DND-41 (cell line): ENCODE data around the gene RFXAP.

Experiments
- ATAC-seq: fragments of 200-7000 bp; cut with Tn5 transposase; 3 replicates; pipeline ENCODE4 v1.9.1; 2021; ENCODE audit warnings: low read depth; ENCODE audit not compliant: insufficient read depth
- DNase-seq: peaks from one replicate; pipeline ENCODE4 v3.0.0-alpha.2; 2020
- H2AFZ ChIP-seq: 2 replicates; pipeline ENCODE4 v1.6.0; 2012; ENCODE audit warnings: low read depth, low read length
- H3K27ac ChIP-seq: 2 replicates; pipeline ENCODE4 v1.5.1; 2012; ENCODE audit warnings: low read length, inconsistent platforms
- H3K27me3 ChIP-seq: fragments of 200-600 bp; sonication (generic); 2 replicates; pipeline ENCODE4 v1.6.0; 2012; ENCODE audit warnings: low read length, mild to moderate bottlenecking, inconsistent platforms; ENCODE audit not compliant: insufficient read depth, poor library complexity
- H3K36me3 ChIP-seq: 2 replicates; pipeline ENCODE4 v1.5.1; 2012; ENCODE audit warnings: low read length, inconsistent platforms; ENCODE audit not compliant: insufficient read depth
- H3K4me1 ChIP-seq: 2 replicates; pipeline ENCODE4 v1.5.1; 2012; ENCODE audit warnings: mild to moderate bottlenecking, low read length; ENCODE audit not compliant: insufficient read depth
- H3K4me2 ChIP-seq: 2 replicates; pipeline ENCODE4 v1.6.0; 2012; ENCODE audit warnings: mild to moderate bottlenecking, moderate library complexity, low read length, inconsistent platforms; ENCODE audit not compliant: insufficient read depth
- H3K4me3 ChIP-seq, 2 experiments: fragments of 200-600 bp in 1 of 2; shearing (Covaris generic) in 1 of 2; 2 replicates each; pipeline ENCODE4 v1.5.1; 2012 to 2016; ENCODE audit warnings: inconsistent platforms in 2 of 2, low read length in 2 of 2, mild to moderate bottlenecking in 2 of 2, low read depth in 1 of 2, moderate library complexity in 1 of 2
- H3K79me2 ChIP-seq: 2 replicates; pipeline ENCODE4 v1.6.0; 2012; ENCODE audit warnings: low read length, inconsistent platforms; ENCODE audit not compliant: insufficient read depth
- H3K9ac ChIP-seq: 2 replicates; pipeline ENCODE4 v1.6.0; 2012; ENCODE audit warnings: low read depth, mild to moderate bottlenecking, inconsistent platforms, low read length, moderate library complexity
- H3K9me3 ChIP-seq: 2 replicates; pipeline ENCODE4 v1.5.1; 2012; ENCODE audit warnings: low read length, moderate library complexity, mild to moderate bottlenecking, inconsistent platforms; ENCODE audit not compliant: insufficient read depth, severe bottlenecking
- H4K20me1 ChIP-seq: 2 replicates; pipeline ENCODE4 v1.6.0; 2012; ENCODE audit warnings: low read length; ENCODE audit not compliant: insufficient read depth
- CTCF ChIP-seq: IDR thresholded peaks from 2 replicates; pipeline ENCODE4 v1.5.1; 2012; ENCODE audit warnings: borderline replicate concordance, low read length, moderate library complexity, mild to moderate bottlenecking; ENCODE audit not compliant: poor library complexity, severe bottlenecking; ENCODE audit errors: extremely low read depth
- EZH2 ChIP-seq: IDR thresholded peaks from 3 replicates; pipeline ENCODE4 v1.6.1; 2012; ENCODE audit warnings: borderline replicate concordance, low read depth, mild to moderate bottlenecking, moderate library complexity, low read length, inconsistent platforms; ENCODE audit not compliant: severe bottlenecking

The RFXAP gene

GRCh38 chr13:36875431-36875830 is 56.4 kb downstream of the RFXAP start:
- no peaks in the 10 kb centered on the region for H3K36me3 ChIP-seq
- H3K27ac ChIP-seq: no peak overlapping the region
- DNase-seq (no peak), ATAC-seq (no peak)
- no peak overlapping the region for H3K4me3 ChIP-seq
- no peak overlapping the region for H3K9ac ChIP-seq
- H3K79me2 ChIP-seq: no peaks in the 10 kb centered on the region
- H3K4me2 ChIP-seq: no peak overlapping the region
- peaks cover 6% of the 10 kb centered on the region for H3K27me3 ChIP-seq
- H3K4me1 ChIP-seq: no peaks in the 10 kb centered on the region
- TF ChIP-seq EZH2 (no peak), CTCF (no peak)
- no peaks in the 10 kb centered on the region for H3K9me3 ChIP-seq
- no peak overlapping the region for H2AFZ ChIP-seq
- H4K20me1 ChIP-seq: no peaks in the 10 kb centered on the region

GRCh38 chr13:36875961-36876360 is 56.9 kb downstream of the RFXAP start:
- Histone ChIP-seq H3K27me3 (peaks cover 5% of the 10 kb centered on the region), H3K9ac (no peak overlapping the region), H4K20me1 (no peaks in the 10 kb centered on the region), H3K27ac (no peak overlapping the region), H3K4me1 (no peaks in the 10 kb centered on the region), H3K79me2 (no peaks in the 10 kb centered on the region), H2AFZ (no peak overlapping the region), H3K4me2 (no peak overlapping the region), H3K4me3 (no peak overlapping the region), H3K36me3 (no peaks in the 10 kb centered on the region), H3K9me3 (no peaks in the 10 kb centered on the region)
- DNase-seq: no peak
- TF ChIP-seq EZH2 (no peak), CTCF (no peak)
- no peak for ATAC-seq
